ENCODE data around the gene STK17B.
"Not testable (repeated sequence)": the region's sequence is repeated elsewhere in the genome, so short reads cannot be mapped to it uniquely, and the experiment has no call there.

STK17B gene

GRCh38 chr2:196113061-196113974, 58.1 kb downstream of the STK17B start:
- DNase-seq (ENCODE audit: low read depth in 3 of 3, low spot score in 1 of 3): no peak

GRCh38 chr2:196112418-196113034, 58.9 kb downstream of the STK17B start:
- no peak for DNase-seq (ENCODE audit: low read depth in 3 of 3, low spot score in 1 of 3)

- no peak for DNase-seq (ENCODE audit: low read depth in 3 of 3, low spot score in 1 of 3)
Measured at GRCh38 chr2:196108604-196109003, 62.8 kb downstream of the STK17B start.

GRCh38 chr2:196105951-196106350, 65.4 kb downstream of the STK17B start:
- DNase-seq (ENCODE audit: low read depth in 3 of 3, low spot score in 1 of 3): no peak

GRCh38 chr2:196104066-196104465, 67.3 kb downstream of the STK17B start:
- no peak for DNase-seq (ENCODE audit: low read depth in 3 of 3, low spot score in 1 of 3)

- DNase-seq (ENCODE audit: low read depth in 3 of 3, low spot score in 1 of 3): no peak
Measured at GRCh38 chr2:196103626-196104025, 67.8 kb downstream of the STK17B start.

- DNase-seq (ENCODE audit: low read depth in 3 of 3, low spot score in 1 of 3): no peak
Measured at GRCh38 chr2:196101325-196101991, 69.9 kb downstream of the STK17B start.

- DNase-seq (ENCODE audit: low read depth in 3 of 3, low spot score in 1 of 3): no peak
Measured at GRCh38 chr2:196099916-196100315, 71.5 kb downstream of the STK17B start.

GRCh38 chr2:196097864-196098660, 73.3 kb downstream of the STK17B start:
- no peak for DNase-seq (ENCODE audit: low read depth in 3 of 3, low spot score in 1 of 3)

GRCh38 chr2:196096982-196097745, 74.2 kb downstream of the STK17B start:
- no peak for DNase-seq (ENCODE audit: low read depth in 3 of 3, low spot score in 1 of 3)

GRCh38 chr2:196096264-196096663, 75.1 kb downstream of the STK17B start:
- DNase-seq (ENCODE audit: low read depth in 3 of 3, low spot score in 1 of 3): no peak

GRCh38 chr2:196089448-196089847, 81.9 kb downstream of the STK17B start:
- DNase-seq (ENCODE audit: low read depth in 3 of 3, low spot score in 1 of 3): not testable (repeated sequence)

- DNase-seq (ENCODE audit: low read depth in 3 of 3, low spot score in 1 of 3): no peak
Measured at GRCh38 chr2:196088203-196088602, 83.2 kb downstream of the STK17B start.

GRCh38 chr2:196086517-196087368, 84.6 kb downstream of the STK17B start:
- no peak for DNase-seq (ENCODE audit: low read depth in 3 of 3, low spot score in 1 of 3)

GRCh38 chr2:196083601-196084000, 87.8 kb downstream of the STK17B start:
- no peak for DNase-seq (ENCODE audit: low read depth in 3 of 3, low spot score in 1 of 3)
